Body of pancreas (tissue), 4 donors: ENCODE data around the gene RNF225.

ENCODE experiments used
- CTCF ChIP-seq, 7 experiments: fragments of 450-650 bp in 4 of 7; fragments of 200-600 bp in 3 of 7; sonication (generic) in 3 of 7; IDR thresholded peaks; one replicate each; pipeline ENCODE4 v1.5.1; 2016 to 2019; ENCODE audit warnings: antibody characterized with exemption in 7 of 7
- POLR2A ChIP-seq, 3 donors: fragments of 450-650 bp; IDR thresholded peaks; one replicate each; pipeline ENCODE4 v1.6.1; 2016; ENCODE audit warnings: antibody characterized with exemption in 3 of 3, mild to moderate bottlenecking in 2 of 3

- TF ChIP-seq POLR2A (IDR thresholded peaks at IDR 0.05), result no peak
- TF ChIP-seq CTCF (IDR thresholded peaks at IDR 0.05), result no peak
These were observed 10.1 kb upstream of the RNF225 start for GRCh38 chr19:58385313-58385890.
